ENCODE results near the gene STARD13.

GRCh38 chr13:33072282-33072681, 213.3 kb downstream of the STARD13 start:
- no peak for TF ChIP-seq NFIC (IDR thresholded peaks at IDR 0.05)
- TF ChIP-seq MAX (IDR thresholded peaks at IDR 0.05): no peak
- TF ChIP-seq TEAD4 (IDR thresholded peaks at IDR 0.05): no peak
- TF ChIP-seq EGR1 (IDR thresholded peaks at IDR 0.05): no peak
- no peak for TF ChIP-seq RAD21 (IDR thresholded peaks at IDR 0.05; ENCODE audit: low read depth)
- no peak for TF ChIP-seq EP300 (IDR thresholded peaks at IDR 0.05; ENCODE audit: borderline replicate concordance)
- TF ChIP-seq YY1 (IDR thresholded peaks at IDR 0.05; ENCODE audit: low read depth): no peak
- no peak for TF ChIP-seq TCF12 (IDR thresholded peaks at IDR 0.05; ENCODE audit: low read depth)
- TF ChIP-seq REST (IDR thresholded peaks at IDR 0.05; ENCODE audit: low read depth): no peak
- no peak for TF ChIP-seq FOXM1 (IDR thresholded peaks at IDR 0.05; ENCODE audit: borderline replicate concordance, low read depth)
- TF ChIP-seq USF1 (IDR thresholded peaks at IDR 0.05): no peak
- TF ChIP-seq ZBTB7A (IDR thresholded peaks at IDR 0.05; ENCODE audit: low read depth): no peak

Measured in Ishikawa (cell line).